ENCODE measurements around the gene MDM1. TPM values are rescaled to one million over a fixed set of nuclear protein-coding genes. Genes with fewer than 3 reads are reported as not detected.

The MDM1 gene
- polyA plus RNA-seq, 4 donors: 30.2 to 42.5 (median 35.0) TPM

GRCh38 chr12:68246350-68246749, 85.8 kb downstream of the MDM1 start:
- DNase-seq (ENCODE audit: low read depth in 4 of 4, low spot score in 3 of 4): no peak

GRCh38 chr12:68245180-68246021, 86.8 kb downstream of the MDM1 start:
- DNase-seq (ENCODE audit: low read depth in 4 of 4, low spot score in 3 of 4): peak in 3 of 4 donors; percentile 29 to 38 (median 35)

Other genes with a start within 250 kb of the MDM1 start
- gene IFNG, start 172.6 kb downstream of the MDM1 start, polyA plus RNA-seq (ENCODE audit: insufficient read length in 4 of 4): under 1 TPM in 1 of 4 donors, not detected in 3; 0.15 TPM
- gene IL26, start 106.6 kb downstream of the MDM1 start, polyA plus RNA-seq (ENCODE audit: insufficient read length in 4 of 4): under 1 TPM in 1 of 4 donors, not detected in 3; 0.12 TPM
- gene IL22, start 78.8 kb downstream of the MDM1 start, polyA plus RNA-seq (ENCODE audit: insufficient read length in 4 of 4): not detected